HG03575 (cell line): ENCODE data around the gene DNAJA4.
"Not testable (repeated sequence)": the region's sequence is repeated elsewhere in the genome, so short reads cannot be mapped to it uniquely, and the experiment has no call there.

Experiments
- ATAC-seq: cut with Tn5 transposase; IDR thresholded peaks from one replicate; pipeline ENCODE4 v1.9.1; 2021; ENCODE audit not compliant: unreplicated experiment, insufficient number of reproducible peaks, low FRiP score; ENCODE audit errors: extremely low read depth

DNAJA4 gene

GRCh38 chr15:78243058-78243457 is 21.3 kb upstream of the DNAJA4 start:
- no peak for ATAC-seq

GRCh38 chr15:78243491-78243941 is 20.8 kb upstream of the DNAJA4 start:
- ATAC-seq: no peak

DNA sequence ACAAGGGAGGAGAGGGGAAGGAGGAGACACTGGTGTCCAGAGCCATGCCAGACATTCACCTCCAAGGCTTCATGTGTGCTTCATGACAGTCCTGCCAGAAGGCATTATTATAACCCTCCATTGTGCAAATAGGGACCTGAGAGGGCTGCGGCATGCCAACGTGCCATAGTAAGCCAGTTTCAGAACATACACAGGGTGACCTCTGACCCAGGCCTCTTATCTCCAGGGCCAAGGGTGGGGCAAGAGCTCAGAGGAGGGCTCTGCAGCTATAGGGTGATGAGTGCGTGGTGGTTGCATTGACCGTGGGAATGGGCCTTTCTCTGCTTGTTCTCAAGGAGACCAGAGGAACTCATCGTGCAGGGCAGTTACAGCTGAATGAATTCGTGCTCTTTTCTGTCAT is 20.3 kb upstream of the DNAJA4 start:
- no peak for ATAC-seq

DNA sequence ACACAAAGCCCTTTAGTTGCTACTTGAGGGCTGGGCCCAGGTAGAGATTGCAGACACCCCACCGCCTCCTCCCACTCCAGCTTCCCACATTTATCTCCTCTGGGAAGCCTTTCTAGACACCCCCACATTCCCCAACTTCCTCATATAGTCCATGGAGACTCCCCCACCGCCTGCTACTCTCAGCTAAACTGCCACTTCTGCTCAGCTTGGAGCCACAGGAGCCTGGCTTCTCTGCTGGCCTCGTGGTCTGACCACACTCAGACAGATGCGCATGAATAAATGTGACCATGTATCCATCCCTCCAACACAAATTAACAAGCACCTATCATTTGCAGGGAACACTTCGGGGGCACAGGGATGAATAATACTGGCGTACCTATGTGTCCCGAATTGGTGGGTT is 19.5 kb upstream of the DNAJA4 start:
- ATAC-seq: no peak

GRCh38 chr15:78245392-78245791 is 19.0 kb upstream of the DNAJA4 start:
- not testable (repeated sequence) for ATAC-seq

GRCh38 chr15:78245976-78246620 is 18.3 kb upstream of the DNAJA4 start:
- ATAC-seq: not testable (repeated sequence)

- ATAC-seq: no peak
Observed at GRCh38 chr15:78247911-78248310, 16.5 kb upstream of the DNAJA4 start.

- no peak for ATAC-seq
Observed at GRCh38 chr15:78249131-78249530, 15.2 kb upstream of the DNAJA4 start.

DNA sequence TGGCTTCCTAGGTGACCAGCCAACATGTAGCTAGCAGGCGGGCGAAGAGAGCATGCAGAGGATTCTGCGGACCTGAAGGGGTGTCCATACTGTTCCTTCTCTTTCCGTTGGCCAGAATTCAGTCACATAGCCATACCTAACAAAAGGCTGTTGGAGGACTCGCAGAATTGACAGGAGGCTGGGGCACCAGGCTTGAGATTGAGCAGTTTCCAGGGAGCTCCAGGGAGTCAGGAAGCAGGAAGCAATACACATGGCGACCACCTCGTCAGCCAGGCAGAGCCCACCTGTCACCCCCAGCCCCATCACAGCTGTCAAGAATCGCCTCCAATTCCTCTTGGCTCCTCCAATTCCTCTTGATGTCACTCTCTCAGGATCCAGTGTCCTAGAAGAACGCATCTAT is 13.2 kb upstream of the DNAJA4 start:
- no peak for ATAC-seq

GRCh38 chr15:78255421-78256043 is 8.8 kb upstream of the DNAJA4 start:
- no peak for ATAC-seq

- no peak for ATAC-seq
Observed at GRCh38 chr15:78256044-78256437, 8.3 kb upstream of the DNAJA4 start.

DNA sequence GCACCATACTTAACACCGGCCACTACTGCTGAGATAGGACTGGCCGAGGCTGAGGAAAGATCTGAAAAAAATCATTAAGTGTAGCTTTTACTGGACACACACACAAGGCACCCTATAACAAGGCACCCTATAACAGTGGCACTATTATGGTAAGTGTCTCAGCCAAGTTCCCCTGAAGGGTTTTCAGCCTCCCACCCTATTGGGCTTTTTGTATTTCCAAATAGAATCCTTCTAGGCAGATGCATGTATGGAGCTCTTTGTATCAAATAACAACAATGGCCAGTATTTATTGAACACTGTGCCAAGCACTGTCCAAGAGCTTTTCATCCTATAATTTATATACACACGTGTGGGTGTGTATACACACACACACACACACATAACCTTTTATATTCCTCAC is 6.7 kb upstream of the DNAJA4 start:
- ATAC-seq: no peak

GRCh38 chr15:78259232-78259631 is 5.1 kb upstream of the DNAJA4 start:
- no peak for ATAC-seq

DNA sequence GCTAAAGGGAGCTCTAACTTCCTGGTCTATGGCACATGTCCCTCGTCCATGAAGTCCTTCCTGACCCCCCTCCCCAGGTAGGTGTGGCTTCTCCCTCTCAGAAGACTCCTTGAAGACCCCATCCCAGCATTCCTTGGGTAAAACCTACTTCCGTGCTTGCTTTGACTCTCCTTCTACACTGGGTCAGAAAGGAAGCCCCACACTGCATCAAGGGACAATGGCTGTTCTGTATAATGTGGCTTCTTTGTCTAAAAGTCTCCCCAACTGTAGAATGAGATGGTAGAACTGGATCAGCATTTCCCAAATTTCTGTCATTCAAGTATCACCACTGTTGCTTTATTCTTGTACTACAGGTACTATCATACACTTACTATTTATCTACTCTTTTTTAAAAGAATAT is 3.9 kb upstream of the DNAJA4 start:
- ATAC-seq: no peak

DNA sequence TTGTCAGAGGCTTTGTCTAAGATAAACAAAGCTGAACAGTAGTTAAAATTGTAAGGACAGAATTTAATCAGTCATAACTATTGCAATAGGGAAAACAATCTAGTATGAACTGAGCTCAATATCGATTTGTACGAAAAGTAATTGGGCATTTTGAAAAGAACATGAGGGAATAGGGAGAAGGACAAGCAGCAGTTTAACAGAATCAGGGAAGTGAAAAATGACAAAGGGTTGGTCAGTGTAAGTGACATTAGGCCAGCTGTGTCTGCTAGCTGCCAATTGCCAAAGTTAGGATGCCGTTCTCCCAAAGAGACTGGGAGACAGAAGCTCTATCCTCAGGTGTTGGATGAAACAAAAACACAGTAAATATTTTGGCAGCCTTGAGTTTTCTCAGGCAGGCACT is 3.3 kb upstream of the DNAJA4 start:
- ATAC-seq: no peak

- no peak for ATAC-seq
Observed at GRCh38 chr15:78263351-78263781, 996 bp upstream of the DNAJA4 start.

DNA sequence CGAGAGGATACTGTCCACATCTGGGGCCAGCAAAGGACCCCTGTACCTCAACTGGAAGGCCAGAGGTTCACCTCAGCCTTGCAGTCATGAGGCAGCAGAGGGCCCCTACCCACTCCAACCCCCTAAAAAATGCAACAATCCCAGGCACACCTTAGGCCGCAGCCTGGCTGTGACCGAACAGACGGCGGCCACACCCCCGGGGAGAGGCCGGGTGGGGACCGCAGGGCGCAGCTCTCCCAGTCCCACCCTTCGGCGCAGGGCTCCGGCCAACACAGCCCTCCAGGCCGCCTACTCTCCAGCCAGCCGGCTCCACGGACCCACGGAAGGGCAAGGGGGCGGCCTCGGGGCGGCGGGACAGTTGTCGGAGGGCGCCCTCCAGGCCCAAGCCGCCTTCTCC is 457 bp upstream of the DNAJA4 start:
- no peak for ATAC-seq

DNA sequence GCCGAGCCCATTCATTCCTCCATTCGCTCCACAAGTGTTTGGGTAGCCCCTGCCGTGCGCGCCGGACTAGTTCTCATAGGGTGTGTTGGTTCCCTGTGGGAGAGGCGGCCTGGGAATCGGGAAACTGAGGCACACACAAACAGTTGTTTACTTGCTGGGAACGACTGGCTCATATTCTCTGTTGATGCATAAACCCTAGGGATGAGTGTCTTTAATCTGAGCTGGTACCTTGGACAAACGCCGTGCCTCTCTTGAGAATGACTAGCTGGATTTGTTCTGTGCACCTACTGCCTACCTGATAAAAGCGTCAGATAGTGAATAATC is 737 bp downstream of the DNAJA4 start:
- ATAC-seq: no peak

DNA sequence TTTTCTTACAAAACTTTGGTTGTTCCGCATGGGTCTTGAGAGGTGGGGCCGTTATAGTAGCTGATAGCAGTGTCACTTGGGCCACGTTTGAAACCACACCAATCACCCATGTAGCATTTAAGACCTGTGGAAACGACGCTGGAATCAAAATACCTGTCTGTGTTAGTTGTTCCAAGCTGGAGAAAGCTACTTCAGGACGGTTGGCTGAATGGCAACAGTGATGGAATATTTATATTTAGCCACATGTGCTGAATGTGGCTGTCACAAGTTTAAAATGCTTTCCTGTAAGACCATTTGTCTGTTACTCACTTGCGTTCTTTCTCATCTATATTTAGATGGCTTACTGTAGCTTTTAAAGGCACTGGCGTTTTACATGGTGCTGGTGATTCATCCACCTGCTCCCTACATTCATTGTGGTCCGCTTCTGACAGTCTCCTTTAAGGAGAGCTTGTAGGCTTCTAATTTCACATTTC is 1.4 kb downstream of the DNAJA4 start:
- no peak for ATAC-seq

- ATAC-seq: no peak
Observed at GRCh38 chr15:78266229-78266628, 1.9 kb downstream of the DNAJA4 start.

DNA sequence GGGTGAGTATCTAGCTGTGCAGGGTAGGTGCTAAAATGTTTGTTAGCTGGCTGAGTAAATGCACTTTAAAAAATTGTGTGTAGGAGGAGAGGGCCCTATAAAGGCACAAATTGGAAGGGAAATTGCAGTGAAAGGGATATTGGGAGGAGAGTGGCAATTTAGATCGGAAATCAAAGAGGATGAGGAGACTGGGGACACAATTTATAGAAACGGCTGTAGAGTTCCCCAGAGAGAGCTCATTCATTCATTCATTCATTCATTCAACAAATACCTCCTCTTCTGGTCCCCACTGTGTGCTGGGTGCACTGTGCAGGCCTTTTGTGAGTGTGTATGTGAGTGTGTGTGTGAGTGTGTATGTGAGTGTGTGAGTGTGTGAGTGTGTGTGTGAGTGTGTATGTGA is 2.4 kb downstream of the DNAJA4 start:
- ATAC-seq: no peak
